HEK293 (cell line): ENCODE data around the gene NAP1L4.
A peak's percentile ranks its signal among the peaks of the same experiment; 100 is the strongest.
"Not testable (repeated sequence)": the region's sequence is repeated elsewhere in the genome, so short reads cannot be mapped to it uniquely, and the experiment has no call there.

ENCODE experiments used
- CTCF ChIA-PET: fragments of 350-600 bp; formaldehyde crosslinking; extraction: SDS; loops from one replicate; lab custom pipeline; 2021; ENCODE audit warnings: antibody characterized with exemption; lab: Yijun Ruan, JAX
- POLR2A ChIA-PET: fragments of 300-600 bp; formaldehyde crosslinking; extraction: SDS; loops from one replicate; lab custom pipeline; 2020; ENCODE audit warnings: antibody characterized with exemption, inconsistent platforms; lab: Yijun Ruan, JAX
- H3K27ac ChIP-seq: fragments of 200-500 bp; sonication (Bioruptor generic); 2 replicates; pipeline ENCODE4 v1.5.1; 2014; ENCODE audit warnings: low read depth, low read length, control low read depth, inconsistent platforms; ENCODE audit errors: extremely low read depth
- H3K36me3 ChIP-seq, 2 experiments: fragments of 200-500 bp in 1 of 2; sonication (Bioruptor generic) in 1 of 2; 1 replicate in 1 of 2; 2 replicates in 1 of 2; pipeline ENCODE4 v1.5.1; 2014 to 2017; ENCODE audit warnings: inconsistent platforms in 2 of 2, low read length in 2 of 2; ENCODE audit not compliant: control insufficient read depth in 2 of 2, insufficient read depth in 1 of 2
- H3K4me1 ChIP-seq: fragments of 200-500 bp; sonication (Bioruptor generic); 2 replicates; pipeline ENCODE4 v1.5.1; 2014; ENCODE audit warnings: mild to moderate bottlenecking, low read length, inconsistent platforms; ENCODE audit not compliant: control insufficient read depth, insufficient read depth
- H3K4me3 ChIP-seq: 2 replicates; pipeline ENCODE4 v1.5.1; 2011; ENCODE audit warnings: low read depth, mild to moderate bottlenecking, control low read depth, low read length, moderate library complexity
- H3K9me3 ChIP-seq: fragments of 200-500 bp; sonication (Bioruptor generic); 2 replicates; pipeline ENCODE4 v1.5.1; 2014; ENCODE audit warnings: low read depth, low read length, inconsistent platforms; ENCODE audit not compliant: control insufficient read depth, insufficient read depth
- KLF1 ChIP-seq: fragments of 450-650 bp; formaldehyde crosslinking; IDR thresholded peaks from 2 replicates; pipeline ENCODE4 v1.5.1; 2016; ENCODE audit warnings: missing biosample characterization, missing genetic modification characterization
- MYNN ChIP-seq: fragments of 450-650 bp; formaldehyde crosslinking; IDR thresholded peaks from 2 replicates; pipeline ENCODE4 v1.5.1; 2016; ENCODE audit warnings: missing biosample characterization, missing genetic modification characterization, borderline replicate concordance
- MZF1 ChIP-seq: fragments of 450-650 bp; formaldehyde crosslinking; IDR thresholded peaks from 2 replicates; pipeline ENCODE4 v1.5.1; 2017; ENCODE audit warnings: missing biosample characterization, missing genetic modification characterization, borderline replicate concordance
- REPIN1 ChIP-seq: fragments of 450-650 bp; formaldehyde crosslinking; IDR thresholded peaks from 2 replicates; pipeline ENCODE4 v1.5.1; 2017; ENCODE audit warnings: missing biosample characterization, missing genetic modification characterization, low read depth
- ZBTB17 ChIP-seq: fragments of 450-650 bp; formaldehyde crosslinking; IDR thresholded peaks from 2 replicates; pipeline ENCODE4 v1.5.1; 2016; ENCODE audit warnings: missing biosample characterization, missing genetic modification characterization
- ZFHX2 ChIP-seq: fragments of 450-650 bp; formaldehyde crosslinking; conservative IDR thresholded peaks from 2 replicates; pipeline ENCODE4 v1.5.1; 2016; ENCODE audit warnings: missing biosample characterization, missing genetic modification characterization
- ZIC2 ChIP-seq: fragments of 450-650 bp; formaldehyde crosslinking; IDR thresholded peaks from 2 replicates; pipeline ENCODE4 v1.5.1; 2016; ENCODE audit warnings: missing biosample characterization, missing genetic modification characterization
- ZNF112 ChIP-seq: fragments of 450-650 bp; formaldehyde crosslinking; IDR thresholded peaks from 2 replicates; pipeline ENCODE4 v1.5.0; 2017; ENCODE audit warnings: missing biosample characterization, missing genetic modification characterization
- ZNF133 ChIP-seq: fragments of 450-650 bp; formaldehyde crosslinking; IDR thresholded peaks from 2 replicates; pipeline ENCODE4 v1.5.1; 2016; ENCODE audit warnings: missing biosample characterization, missing genetic modification characterization
- ZNF138 ChIP-seq: fragments of 450-650 bp; formaldehyde crosslinking; IDR thresholded peaks from 2 replicates; pipeline ENCODE4 v1.5.1; 2016; ENCODE audit warnings: missing biosample characterization, missing genetic modification characterization, borderline replicate concordance
- ZNF146 ChIP-seq: fragments of 450-650 bp; formaldehyde crosslinking; IDR thresholded peaks from 2 replicates; pipeline ENCODE4 v1.5.1; 2016; ENCODE audit warnings: missing biosample characterization, missing genetic modification characterization
- ZNF169 ChIP-seq: fragments of 450-650 bp; formaldehyde crosslinking; IDR thresholded peaks from 2 replicates; pipeline ENCODE4 v1.5.1; 2016; ENCODE audit warnings: missing biosample characterization, missing genetic modification characterization
- ZNF175 ChIP-seq: fragments of 450-650 bp; formaldehyde crosslinking; IDR thresholded peaks from 2 replicates; pipeline ENCODE4 v1.5.1; 2016; ENCODE audit warnings: missing biosample characterization, missing genetic modification characterization
- ZNF24 ChIP-seq: fragments of 450-650 bp; formaldehyde crosslinking; IDR thresholded peaks from 2 replicates; pipeline ENCODE4 v1.5.1; 2016; ENCODE audit warnings: missing biosample characterization, missing genetic modification characterization
- ZNF514 ChIP-seq: fragments of 450-650 bp; formaldehyde crosslinking; IDR thresholded peaks from 2 replicates; pipeline ENCODE4 v1.5.1; 2016; ENCODE audit warnings: missing biosample characterization, missing genetic modification characterization
- ZNF558 ChIP-seq: fragments of 450-650 bp; formaldehyde crosslinking; IDR thresholded peaks from 2 replicates; pipeline ENCODE4 v1.5.1; 2016; ENCODE audit warnings: missing biosample characterization, missing genetic modification characterization
- ZNF654 ChIP-seq: fragments of 450-650 bp; formaldehyde crosslinking; IDR thresholded peaks from 2 replicates; pipeline ENCODE4 v1.5.1; 2016; ENCODE audit warnings: low read depth, missing biosample characterization, missing genetic modification characterization
- ZNF658 ChIP-seq: fragments of 450-650 bp; formaldehyde crosslinking; IDR thresholded peaks from 2 replicates; pipeline ENCODE4; 2016; ENCODE audit warnings: missing biosample characterization, missing genetic modification characterization
- ZNF777 ChIP-seq: fragments of 450-650 bp; formaldehyde crosslinking; IDR thresholded peaks from 2 replicates; pipeline ENCODE4 v1.5.1; 2017; ENCODE audit warnings: missing biosample characterization, missing genetic modification characterization, borderline replicate concordance
- ZXDB ChIP-seq: fragments of 450-650 bp; formaldehyde crosslinking; IDR thresholded peaks from 2 replicates; pipeline ENCODE4 v1.5.1; 2016; ENCODE audit warnings: missing biosample characterization, missing genetic modification characterization
- TF ChIP-seq, protein P1 (sequence below): fragments of 450-650 bp; formaldehyde crosslinking; IDR thresholded peaks from 2 replicates; pipeline ENCODE4 v1.5.1; 2016; ENCODE audit warnings: missing biosample characterization, missing genetic modification characterization
- TF ChIP-seq, protein P2 (sequence below): fragments of 450-650 bp; formaldehyde crosslinking; IDR thresholded peaks from 2 replicates; pipeline ENCODE4 v1.5.1; 2016; ENCODE audit warnings: missing biosample characterization, missing genetic modification characterization

The NAP1L4 gene

DNA sequence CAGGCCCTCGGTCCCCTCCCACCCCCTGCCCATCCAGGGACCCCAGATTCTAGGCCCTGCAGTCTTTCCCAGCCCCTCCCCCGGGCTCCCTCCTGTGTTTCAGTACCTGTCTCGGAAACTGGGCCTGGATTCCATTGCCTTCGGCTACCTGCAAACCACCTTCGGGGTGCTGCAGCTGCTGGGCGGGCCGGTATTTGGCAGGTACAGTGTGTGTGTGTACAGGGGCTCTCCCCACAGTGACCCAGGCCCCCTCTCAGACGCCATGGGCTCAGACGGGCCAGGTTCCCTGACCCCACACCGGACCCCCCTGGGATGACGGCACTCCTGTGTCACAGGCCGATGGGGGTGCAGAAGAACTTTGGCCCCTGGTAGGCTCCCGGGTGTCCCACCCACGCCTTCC, 84.0 kb downstream of the NAP1L4 start:
- POLR2A ChIA-PET, result no interaction called here
- CTCF ChIA-PET, result no interaction called here
- Histone ChIP-seq H3K4me1 (no peaks in the 10 kb centered on the region), H3K27ac (no peak overlapping the region), H3K4me3 (no peak overlapping the region), H3K36me3 (no peaks in the 10 kb centered on the region), H3K9me3 (no peaks in the 10 kb centered on the region)
- no peak for TF ChIP-seq REPIN1
- TF ChIP-seq ZNF138 (tag by site-specific recombination), result no peak
- no peak for TF ChIP-seq ZNF175 (tag by site-specific recombination)
- no peak for TF ChIP-seq ZNF133 (tag by site-specific recombination)
- TF ChIP-seq MZF1 (tag by site-specific recombination), result no peak
- no peak for TF ChIP-seq ZBTB17 (tag by site-specific recombination)
- no peak for TF ChIP-seq ZNF777 (tag by site-specific recombination)
- no peak for TF ChIP-seq ZNF24 (tag by site-specific recombination)
- no peak for TF ChIP-seq ZNF514
- TF ChIP-seq ZNF658, result no peak
- no peak for TF ChIP-seq ZNF654 (tag by site-specific recombination)
- TF ChIP-seq ZIC2 (tag by site-specific recombination), result no peak
- TF ChIP-seq ZXDB (tag by site-specific recombination), result no peak
- TF ChIP-seq MYNN (tag by site-specific recombination), result no peak
- TF ChIP-seq ZNF558, result no peak

- TF ChIP-seq, protein P1, sequence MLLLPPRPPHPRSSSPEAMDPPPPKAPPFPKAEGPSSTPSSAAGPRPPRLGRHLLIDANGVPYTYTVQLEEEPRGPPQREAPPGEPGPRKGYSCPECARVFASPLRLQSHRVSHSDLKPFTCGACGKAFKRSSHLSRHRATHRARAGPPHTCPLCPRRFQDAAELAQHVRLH (tag by site-specific recombination), result peak; percentile 74
- peak; percentile 90 for TF ChIP-seq ZNF146
- H3K4me1 ChIP-seq, POLR2A ChIA-PET, H3K27ac ChIP-seq, H3K36me3 ChIP-seq, H3K9me3 ChIP-seq, H3K4me3 ChIP-seq: not testable (repeated sequence)
- CTCF ChIA-PET, result interaction anchor here (3.3 kb wide), 1 partner anchor 14 kb away, joined by 17 read pairs; no protein-coding TSS in a partner anchor
These were observed 86.8 kb downstream of the NAP1L4 start for GRCh38 chr11:2905299-2905698.

DNA sequence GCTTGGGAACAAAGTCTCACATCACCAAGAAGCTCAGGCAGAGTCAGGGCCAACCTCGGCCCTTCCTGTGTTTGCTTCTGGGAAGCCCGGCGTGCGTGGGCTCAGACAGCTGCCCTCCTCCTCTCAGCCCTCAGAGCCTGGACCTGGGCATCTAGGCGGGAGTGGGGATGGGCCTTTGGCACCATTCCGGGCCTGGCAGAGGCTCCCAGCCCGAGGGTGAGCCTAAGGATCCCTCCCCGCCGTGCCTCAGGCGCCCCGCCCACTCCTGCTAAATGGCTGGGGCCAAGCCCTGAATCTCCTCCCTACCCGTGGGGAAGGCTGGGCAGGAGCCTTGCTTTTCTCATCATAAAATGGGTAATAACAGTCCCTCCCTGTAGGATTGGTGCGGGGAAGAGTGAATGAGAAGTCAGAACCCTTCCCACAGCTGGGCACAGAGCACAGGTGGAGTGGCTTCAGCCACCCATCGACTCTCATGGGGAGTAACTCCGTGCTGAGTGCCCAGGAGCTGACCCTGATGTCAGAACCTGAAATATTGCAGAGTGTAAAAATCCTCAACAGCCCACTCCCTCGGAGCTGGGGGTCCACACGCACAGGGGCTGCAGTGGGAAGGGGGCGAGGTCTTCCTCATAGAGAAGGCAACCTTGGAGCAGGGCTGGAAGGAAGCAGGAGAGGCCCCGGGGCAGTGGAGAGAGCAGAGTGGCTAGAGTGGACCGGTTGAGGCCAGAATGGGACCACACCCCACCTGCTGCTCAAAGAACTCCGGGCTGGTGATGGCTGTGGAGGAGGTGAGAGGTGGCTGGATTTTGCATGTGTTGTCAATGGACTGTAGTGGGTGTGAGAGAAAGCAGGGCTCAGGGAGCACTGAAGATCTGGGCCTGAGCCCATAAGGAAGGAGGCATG, 87.7 kb downstream of the NAP1L4 start:
- ChIA-PET CTCF (interaction anchor here (2.2 to 3.3 kb wide), 3 partner anchors 13 to 372 kb away, joined by 9 to 21 read pairs (median 17); partner anchors contain the start of gene PHLDA2), POLR2A (interaction anchor here (1.4 kb wide), 1 partner anchor 25 kb away, joined by 7 read pairs; the partner anchor contains the start of gene PHLDA2)
- H3K9me3 ChIP-seq, result no peaks in the 10 kb centered on the region
- no peaks in the 10 kb centered on the region for H3K4me1 ChIP-seq
- TF ChIP-seq ZNF112 (tag by site-specific recombination) (no peak), ZNF169 (no peak), KLF1 (tag by site-specific recombination) (peak; percentile 54), ZFHX2 (tag by site-specific recombination) (peak; percentile 19; the same call in 1 of the 2 replicates)
- TF ChIP-seq, protein P2, sequence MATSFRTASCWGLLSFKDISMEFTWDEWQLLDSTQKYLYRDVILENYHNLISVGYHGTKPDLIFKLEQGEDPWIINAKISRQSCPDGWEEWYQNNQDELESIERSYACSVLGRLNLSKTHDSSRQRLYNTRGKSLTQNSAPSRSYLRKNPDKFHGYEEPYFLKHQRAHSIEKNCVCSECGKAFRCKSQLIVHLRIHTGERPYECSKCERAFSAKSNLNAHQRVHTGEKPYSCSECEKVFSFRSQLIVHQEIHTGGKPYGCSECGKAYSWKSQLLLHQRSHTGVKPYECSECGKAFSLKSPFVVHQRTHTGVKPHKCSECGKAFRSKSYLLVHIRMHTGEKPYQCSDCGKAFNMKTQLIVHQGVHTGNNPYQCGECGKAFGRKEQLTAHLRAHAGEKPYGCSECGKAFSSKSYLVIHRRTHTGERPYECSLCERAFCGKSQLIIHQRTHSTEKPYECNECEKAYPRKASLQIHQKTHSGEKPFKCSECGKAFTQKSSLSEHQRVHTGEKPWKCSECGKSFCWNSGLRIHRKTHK (tag by site-specific recombination), result no peak
- H3K4me3 ChIP-seq, result no peak overlapping the region
- H3K27ac ChIP-seq, result no peak overlapping the region
- no peaks in the 10 kb centered on the region for H3K36me3 ChIP-seq
